C4-2B (cell line): ENCODE measurements around the gene CTAGE1.

Source experiments
- CTCF ChIP-seq: fragments of 450-650 bp; conservative IDR thresholded peaks from 2 replicates; pipeline ENCODE4 v1.5.1; 2017; ENCODE audit warnings: mild to moderate bottlenecking
- ZFX ChIP-seq: fragments of 450-650 bp; IDR thresholded peaks from 2 replicates; pipeline ENCODE4 v1.6.1; 2017

- TF ChIP-seq CTCF (no peak), ZFX (no peak)
These were observed 6.3 kb downstream of the CTAGE1 start for GRCh38 chr18:22411446-22411845.
